HG03457 (cell line): ENCODE results near the gene PRKCH.
"Not testable (repeated sequence)": the region's sequence is repeated elsewhere in the genome, so short reads cannot be mapped to it uniquely, and the experiment has no call there.

Experiments
- ATAC-seq: cut with Tn5 transposase; IDR thresholded peaks from one replicate; pipeline ENCODE4 v1.9.1; 2021; ENCODE audit warnings: moderate number of reproducible peaks; ENCODE audit not compliant: unreplicated experiment

Gene PRKCH

DNA sequence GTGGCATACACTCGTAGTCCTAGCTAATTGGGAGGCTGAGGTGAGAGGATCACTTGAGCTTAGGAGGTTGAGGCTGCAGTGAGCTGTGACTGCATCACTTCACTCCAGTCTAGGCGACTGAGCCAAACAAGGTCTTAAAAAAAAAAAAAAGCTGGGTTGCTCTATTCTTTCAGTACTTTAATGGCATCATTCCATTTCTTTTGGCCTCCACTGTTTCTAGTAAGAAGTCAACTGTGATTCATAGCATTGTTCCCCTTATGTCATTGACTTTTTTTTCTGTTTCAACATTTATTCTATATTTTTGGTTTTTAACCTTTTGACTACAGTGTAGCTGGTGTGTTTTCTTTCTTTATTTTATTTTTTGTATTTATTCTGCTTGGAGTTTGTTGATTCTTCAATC is 16.7 kb upstream of the PRKCH start:
- ATAC-seq = no peak

- ATAC-seq = no peak
Observed at GRCh38 chr14:61308198-61308597, 13.2 kb upstream of the PRKCH start.

GRCh38 chr14:61308701-61309100 is 12.7 kb upstream of the PRKCH start:
- ATAC-seq = not testable (repeated sequence)

- ATAC-seq = no peak
Observed at GRCh38 chr14:61315313-61315712, 6.1 kb upstream of the PRKCH start.

DNA sequence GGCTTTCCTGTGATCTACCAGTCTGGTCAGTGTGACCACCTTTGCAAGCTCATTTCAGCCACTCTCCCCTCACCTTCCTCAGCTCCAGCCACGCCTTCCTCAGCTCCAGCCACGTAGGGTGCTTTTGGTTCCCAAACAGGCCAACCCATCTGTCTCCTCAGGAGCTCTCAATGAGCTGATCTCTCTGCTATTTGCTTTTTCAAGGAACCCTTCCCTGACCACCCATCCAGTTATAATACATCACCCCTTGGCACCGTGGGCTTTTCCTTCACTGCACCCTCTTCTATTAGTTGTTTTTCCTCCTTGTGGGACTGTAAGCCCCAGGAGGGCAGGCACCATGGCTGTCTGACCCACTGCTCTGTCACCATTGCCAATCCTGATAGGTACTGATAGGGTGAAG is 2.3 kb upstream of the PRKCH start:
- no peak for ATAC-seq

- no peak for ATAC-seq
Observed at GRCh38 chr14:61319706-61320105, 1.7 kb upstream of the PRKCH start.

DNA sequence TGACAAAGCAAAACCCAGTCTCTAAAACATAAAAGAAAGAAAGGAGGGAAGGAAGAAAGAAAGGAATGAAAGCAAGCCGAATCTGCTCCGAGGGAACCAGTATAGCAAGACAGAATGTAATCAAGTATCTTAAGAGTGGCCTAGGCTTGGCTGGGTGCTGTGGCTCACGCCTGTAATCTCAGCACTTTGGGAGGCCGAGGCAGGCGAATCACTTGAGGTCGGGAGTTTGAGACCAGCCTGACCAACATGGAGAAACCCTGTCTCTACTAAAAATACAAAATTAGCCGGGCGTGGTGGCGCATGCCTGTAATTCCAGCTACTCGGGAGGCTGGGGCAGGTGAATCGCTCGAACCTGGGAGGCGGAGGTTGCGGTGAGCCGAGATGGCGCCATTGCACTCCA is 1.2 kb upstream of the PRKCH start:
- not testable (repeated sequence) for ATAC-seq

- ATAC-seq = no peak
Observed at GRCh38 chr14:61320806-61321384, 484 bp upstream of the PRKCH start.

DNA sequence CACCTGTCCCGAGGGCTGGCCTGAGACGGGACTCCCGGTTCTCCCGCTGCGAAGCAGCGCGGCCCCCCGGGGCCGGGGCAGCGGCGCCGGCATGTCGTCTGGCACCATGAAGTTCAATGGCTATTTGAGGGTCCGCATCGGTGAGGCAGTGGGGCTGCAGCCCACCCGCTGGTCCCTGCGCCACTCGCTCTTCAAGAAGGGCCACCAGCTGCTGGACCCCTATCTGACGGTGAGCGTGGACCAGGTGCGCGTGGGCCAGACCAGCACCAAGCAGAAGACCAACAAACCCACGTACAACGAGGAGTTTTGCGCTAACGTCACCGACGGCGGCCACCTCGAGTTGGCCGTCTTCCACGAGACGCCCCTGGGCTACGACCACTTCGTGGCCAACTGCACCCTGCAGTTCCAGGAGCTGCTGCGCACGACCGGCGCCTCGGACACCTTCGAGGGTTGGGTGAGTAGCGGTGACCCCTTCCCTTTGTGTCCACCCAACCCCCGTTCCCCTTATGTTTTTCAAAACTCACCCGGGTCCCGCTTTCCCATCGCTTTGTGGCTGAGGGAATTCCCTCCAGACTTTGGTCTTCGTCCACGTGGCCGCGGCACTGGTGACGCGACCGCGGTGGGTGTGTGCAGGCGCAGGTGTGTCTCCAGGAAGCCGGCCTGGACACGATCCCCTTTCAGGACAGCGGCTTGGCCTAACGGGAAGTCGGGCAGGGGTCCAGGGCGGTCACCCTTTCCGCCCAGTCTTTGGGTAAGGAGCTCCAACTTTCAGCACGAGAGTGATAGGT is 826 bp downstream of the PRKCH start:
- no peak for ATAC-seq

GRCh38 chr14:61322799-61323290 is 1.5 kb downstream of the PRKCH start:
- ATAC-seq = no peak

DNA sequence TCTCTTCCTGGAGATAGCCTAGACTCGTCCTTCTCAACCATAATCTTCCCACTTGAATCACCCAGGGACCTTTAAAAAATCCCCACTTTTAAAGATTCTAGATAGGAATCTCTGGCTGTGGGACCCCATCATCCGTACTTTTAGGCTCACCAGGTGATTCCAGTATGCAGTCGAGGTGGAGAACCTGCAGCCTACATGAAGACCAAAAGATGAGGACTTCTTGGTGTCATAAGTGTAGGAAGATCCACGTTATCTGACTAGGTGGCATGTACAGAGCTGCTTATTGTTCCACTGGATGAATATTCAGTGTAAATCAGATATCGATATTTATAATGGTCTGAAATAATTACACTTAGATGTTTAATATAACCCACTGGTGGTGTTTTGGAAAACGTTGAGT is 2.6 kb downstream of the PRKCH start:
- no peak for ATAC-seq

DNA sequence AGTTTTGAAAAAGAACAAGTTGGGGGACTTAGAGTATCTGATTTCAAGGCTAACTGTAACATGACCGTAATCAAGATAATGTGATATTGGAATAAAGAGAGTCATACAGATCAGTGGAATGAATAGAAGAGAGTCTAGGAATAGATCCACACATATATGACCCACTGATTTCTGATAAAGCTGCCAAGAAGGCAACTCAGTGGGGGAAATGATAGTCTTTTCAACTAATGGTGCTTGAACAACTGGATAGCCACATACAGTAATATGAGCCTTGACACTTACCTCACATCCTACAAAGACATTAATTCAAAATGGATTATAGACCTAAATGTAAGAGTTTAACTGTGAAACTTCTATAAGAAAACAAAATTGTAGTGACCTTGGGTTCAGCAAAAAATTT is 3.8 kb downstream of the PRKCH start:
- ATAC-seq = no peak

GRCh38 chr14:61326146-61326545 is 4.8 kb downstream of the PRKCH start:
- no peak for ATAC-seq

- no peak for ATAC-seq
Observed at GRCh38 chr14:61326847-61327246, 5.5 kb downstream of the PRKCH start.

- ATAC-seq = no peak
Observed at GRCh38 chr14:61328626-61329262, 7.4 kb downstream of the PRKCH start.

- no peak for ATAC-seq
Observed at GRCh38 chr14:61329478-61330051, 8.2 kb downstream of the PRKCH start.

- ATAC-seq = no peak
Observed at GRCh38 chr14:61330511-61330910, 9.1 kb downstream of the PRKCH start.

DNA sequence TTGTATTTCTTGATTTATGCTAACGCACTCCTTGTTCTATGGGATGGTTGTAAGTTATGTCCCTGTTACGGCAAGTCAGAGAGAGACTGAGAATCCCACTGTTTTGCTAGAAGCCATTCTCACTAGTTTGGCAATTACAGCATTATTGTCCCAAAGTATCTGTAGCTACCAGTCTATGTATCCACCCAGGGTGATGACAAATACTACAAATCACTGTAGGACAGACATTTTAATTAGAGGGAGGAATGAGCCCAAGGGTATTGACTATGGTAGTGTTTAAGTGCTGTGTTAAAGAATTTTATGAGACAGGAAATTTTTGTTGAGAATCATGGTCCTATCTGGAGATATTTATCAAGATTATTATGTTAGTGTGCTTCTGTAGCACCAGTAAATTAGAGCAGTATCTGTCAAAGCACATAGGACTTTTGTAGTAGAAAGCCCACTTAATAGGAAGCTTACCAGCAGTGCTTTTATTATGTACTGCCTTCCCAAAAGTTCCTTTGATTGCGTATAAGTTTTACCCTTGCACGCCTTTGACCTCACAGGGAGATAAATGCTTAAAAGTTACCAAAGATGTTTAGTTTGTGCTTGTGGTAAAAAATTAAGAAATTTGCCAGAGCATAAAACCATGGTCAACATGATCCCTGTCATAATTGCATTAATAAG is 10.7 kb downstream of the PRKCH start:
- ATAC-seq = no peak

DNA sequence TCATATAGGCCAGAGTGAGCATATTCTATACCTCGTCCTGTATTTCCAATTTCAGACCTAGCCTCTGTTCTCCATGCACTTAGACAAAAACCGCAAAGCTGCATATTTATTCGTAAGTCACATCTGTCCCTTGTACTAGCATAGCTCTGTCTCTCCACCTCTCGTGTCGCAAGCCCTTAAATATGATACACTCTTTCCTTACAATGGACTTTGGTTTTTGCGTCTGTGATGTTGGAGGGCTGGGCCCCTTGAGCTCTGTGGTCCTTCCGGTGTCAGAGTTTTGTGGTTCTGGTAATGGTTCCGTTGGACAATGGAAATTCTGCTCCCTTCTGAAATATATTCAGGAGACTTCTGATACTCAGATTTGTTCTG is 11.3 kb downstream of the PRKCH start:
- ATAC-seq = no peak

- ATAC-seq = no peak
Observed at GRCh38 chr14:61333087-61333486, 11.7 kb downstream of the PRKCH start.

DNA sequence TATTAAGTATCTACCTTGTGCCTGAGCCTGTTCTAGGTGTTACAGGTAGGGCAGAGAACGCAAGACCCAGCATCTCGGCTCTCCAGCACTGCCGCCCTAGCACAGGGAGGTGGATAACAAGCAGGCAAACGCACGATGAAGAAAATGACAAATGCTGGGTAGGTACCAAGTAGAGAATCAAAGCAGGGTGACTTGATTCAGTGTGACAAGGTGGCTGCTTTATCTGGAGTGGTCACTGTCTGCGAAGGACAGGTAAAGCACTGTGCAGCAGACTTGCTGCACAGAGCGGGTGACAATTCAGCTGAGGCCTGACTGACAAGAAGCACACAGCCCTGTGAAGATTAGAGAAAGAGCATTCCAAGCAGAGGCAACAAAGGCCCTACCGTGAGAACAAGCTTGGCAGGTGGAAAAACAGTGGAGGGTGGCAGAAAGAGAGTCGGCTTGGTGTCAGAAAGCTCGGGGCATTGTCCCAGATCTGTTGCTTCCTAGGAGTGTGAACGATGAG is 12.9 kb downstream of the PRKCH start:
- no peak for ATAC-seq
